SH-SY5Y (cell line): Measurements from ENCODE around the gene VAMP4.

Source experiments
- GATA2 ChIP-seq: IDR thresholded peaks from 2 replicates; pipeline ENCODE4 v1.6.1; 2011; ENCODE audit warnings: mild to moderate bottlenecking, low read depth, low read length
- GATA3 ChIP-seq: IDR thresholded peaks from 2 replicates; pipeline ENCODE4 v1.6.1; 2011; ENCODE audit warnings: low read depth, mild to moderate bottlenecking, low read length, moderate library complexity

DNA sequence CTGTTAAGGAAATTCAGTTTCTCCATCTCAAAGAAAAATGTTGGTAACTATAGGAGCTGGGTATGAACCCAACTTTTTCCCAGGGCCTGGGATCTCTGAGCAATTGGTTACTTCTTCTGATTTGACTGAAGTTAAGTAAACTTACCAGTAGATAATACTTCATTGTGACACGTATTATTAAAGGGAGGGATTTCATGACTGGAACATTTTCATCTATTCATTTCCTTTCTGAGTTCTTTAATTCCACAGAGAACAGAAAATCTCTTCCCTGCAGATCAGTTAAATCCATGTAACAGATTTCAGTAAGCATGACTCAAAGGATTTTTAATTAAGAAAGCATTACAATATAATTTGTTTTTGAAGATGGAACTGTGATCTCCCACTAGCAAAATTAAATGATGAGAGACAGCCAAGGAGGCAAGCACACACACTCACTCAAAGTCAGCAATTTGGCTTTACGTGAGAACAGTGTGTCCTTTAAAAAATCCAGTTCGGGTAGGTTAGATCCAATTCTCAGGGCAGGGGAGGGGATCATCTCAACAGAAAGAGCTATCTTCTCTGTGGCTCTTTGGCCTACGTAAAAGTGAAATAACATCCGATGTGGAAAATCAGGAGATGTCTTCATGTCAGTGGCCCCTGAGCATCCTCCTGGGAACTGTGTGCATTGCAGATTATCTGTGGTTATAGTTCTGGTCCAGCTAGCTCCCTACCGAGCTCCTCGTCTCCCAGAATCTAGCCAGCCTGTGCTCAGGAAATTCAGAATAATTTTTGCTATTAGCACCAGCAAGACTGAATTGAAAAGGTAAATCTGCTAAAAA is 78.6 kb downstream of the VAMP4 start:
- TF ChIP-seq GATA2 = no peak
- no peak for TF ChIP-seq GATA3
